Measurements from ENCODE around the gene NTRK2.

The NTRK2 gene

DNA sequence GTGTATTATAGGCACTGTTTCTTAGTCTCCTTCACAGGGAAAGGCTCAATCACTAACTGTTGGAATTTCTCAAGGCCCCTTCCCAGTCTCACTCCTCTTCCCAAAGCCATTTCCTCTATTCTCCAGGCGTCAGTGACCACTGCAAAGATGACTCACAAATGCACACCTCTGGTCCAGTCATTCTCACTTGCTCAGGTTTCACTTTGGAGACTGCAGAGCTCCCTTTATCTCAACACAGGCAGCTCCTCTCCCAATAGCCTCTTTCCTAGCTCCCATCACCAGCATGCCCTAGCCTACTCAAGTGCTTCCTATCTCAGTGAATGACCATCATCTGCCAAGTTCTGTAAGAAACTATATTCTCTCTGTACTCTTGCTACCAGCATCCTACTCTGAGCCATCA is 323.6 kb downstream of the NTRK2 start:
- DNase-seq: no peak

DNA sequence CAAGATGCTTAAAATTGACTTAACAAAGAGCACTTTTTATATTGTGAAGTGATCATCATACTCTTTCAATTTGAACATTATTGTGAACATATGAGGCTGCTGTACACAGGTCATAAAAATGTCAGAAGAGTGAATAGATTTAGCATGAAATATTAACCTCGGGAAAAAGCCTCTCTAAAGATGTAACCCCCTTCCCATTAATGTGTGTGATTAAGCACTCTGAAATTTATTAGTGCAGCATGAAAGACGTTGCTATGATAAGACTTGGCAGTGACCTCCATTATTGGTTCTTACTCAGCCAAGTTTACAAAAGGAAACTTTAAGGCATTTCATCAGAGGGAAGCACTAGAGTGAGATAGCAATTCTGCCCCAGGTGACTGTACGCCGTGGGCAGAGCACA is 326.5 kb downstream of the NTRK2 start:
- DNase-seq: no peak

DNA sequence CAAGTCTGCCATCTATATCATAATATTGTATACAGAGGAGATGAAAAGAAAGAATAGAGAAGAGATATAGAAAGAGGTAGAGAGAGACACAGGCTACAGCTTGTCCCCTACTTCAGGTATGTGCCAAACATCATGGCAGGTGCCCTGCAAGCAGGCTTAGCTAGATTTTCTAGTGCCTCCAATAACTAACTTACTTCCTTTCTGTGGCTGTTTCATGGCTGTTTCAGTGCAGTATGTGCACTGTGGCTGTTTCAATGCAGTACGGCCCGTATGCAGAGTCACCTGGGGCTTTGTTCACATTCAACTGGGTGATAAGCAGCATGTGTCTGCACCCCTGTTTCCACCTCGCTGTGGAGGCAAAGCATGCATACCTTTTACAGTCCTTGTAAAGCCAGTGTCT is 327.2 kb downstream of the NTRK2 start:
- DNase-seq: no peak

DNA sequence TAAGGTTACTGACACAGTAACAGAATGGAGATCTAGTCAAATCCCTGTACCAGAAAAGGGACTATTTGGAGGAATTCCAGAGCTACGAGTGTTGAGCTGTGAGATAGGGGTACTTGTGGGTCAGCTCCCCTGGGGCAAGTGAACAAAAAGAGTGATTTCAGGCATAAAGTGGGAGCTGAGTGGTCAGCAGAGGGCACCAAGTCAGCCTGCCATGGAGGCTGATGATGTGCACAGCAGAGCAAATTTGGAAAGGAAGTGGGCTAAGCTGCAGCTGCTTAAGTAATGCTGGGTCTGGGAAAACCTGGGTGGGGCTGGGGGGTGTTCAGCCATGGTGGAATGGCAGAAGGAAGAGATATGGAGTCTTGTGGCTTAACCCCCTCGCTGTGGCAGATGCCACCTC is 327.9 kb downstream of the NTRK2 start:
- DNase-seq: no peak

DNA sequence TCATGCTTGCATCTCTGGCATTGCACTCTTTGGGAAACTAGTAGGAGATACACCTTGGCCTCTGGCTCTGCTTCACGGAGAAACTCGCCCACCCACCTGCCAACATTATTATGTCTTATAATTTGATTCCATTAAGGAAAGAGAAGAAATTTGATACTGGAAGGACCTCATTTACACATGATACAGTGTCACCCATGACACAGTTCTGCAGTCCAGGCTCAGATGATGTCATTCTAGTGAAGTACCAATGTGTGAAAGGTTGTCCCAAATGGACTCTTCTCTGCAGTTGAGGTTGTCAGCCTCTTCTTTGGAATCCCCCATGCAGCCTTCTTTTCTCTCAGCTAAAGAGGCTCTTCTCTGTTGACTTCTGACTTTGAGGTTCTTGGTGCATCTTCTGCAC is 329.1 kb downstream of the NTRK2 start:
- no peak for DNase-seq

DNA sequence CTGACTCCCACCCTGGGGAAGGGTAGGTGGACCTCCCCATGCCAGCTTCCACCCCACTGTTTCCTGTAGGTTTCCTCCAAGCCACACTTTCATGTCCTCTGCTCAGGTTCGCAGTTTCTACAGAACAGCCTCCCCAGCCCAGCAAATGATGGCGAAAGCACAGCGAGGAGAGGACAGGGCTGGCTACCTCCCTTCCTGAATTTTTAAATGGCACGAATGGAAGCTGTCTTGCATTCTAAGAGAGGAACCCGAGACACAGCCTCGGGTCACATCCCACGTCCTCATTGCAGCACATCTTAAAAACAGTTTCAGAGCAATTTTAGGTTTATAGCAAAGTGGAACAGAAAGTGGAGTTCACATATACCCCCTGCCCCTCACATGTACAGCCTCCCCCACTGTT is 330.3 kb downstream of the NTRK2 start:
- no peak for DNase-seq

DNA sequence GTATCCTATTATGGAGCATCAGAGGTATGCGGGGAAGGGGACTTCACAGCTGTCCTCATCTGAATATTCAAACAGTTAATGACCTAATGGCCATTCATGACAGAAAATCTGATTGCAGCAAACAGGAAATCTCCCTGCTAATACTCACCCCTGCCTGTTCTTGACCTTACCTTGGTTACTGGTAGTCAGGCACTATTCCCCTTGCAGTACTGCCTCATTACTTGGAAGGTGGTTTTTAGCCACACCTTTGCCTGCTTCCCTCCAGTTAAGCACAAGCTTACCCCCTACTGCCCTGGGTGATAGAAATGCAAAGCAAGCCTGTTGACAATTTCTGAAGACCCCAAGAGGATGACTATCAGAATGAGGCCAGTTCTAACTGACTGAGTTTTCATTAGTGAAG is 332.4 kb downstream of the NTRK2 start:
- DNase-seq: no peak

DNA sequence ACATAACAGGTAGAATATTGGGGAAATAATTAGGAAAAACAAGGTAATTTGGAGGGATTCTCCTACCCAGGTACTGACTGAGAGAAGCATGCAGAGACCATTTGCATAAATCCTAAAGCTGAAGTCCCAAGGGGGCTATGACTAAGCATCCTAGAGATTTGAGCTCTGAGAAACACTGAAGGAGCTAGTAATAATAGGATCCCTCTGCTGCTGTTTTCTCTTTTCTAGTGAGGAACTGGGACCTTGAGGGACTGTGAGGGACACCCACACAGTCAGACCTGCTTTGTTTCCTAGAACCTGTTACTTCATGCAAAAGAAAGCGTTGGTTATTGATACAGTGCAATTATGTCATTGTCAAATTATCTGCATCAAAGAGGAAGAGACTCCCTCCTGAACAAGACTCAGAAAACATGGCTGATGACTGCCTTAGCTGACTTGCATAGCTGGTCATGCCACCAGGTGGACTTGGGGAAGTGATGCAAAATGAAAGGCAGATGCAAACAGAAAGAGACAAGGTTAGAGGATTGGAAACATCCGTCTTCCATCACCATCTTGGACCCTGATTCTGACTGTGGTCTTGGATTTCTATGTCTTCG is 335.4 kb downstream of the NTRK2 start:
- no peak for DNase-seq

DNA sequence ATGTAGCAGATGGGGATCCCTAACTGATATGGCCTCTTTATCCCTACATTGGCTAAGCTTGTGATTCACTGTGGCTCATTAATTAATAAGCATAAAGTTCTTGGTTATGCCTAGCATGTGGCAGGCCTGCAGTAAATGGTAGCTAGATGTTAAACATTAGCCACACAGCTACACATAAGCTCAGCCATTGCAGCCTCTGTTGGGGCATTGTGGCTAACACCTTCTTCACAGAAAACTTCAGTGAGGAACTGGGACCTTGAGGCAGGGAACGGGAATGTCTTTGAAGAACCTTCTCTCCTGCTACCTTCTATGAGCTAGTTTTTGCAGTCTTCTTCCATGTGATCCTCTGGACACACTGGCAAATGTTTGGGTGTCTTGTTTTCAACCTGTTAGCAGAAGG is 338.2 kb downstream of the NTRK2 start:
- DNase-seq: no peak

DNA sequence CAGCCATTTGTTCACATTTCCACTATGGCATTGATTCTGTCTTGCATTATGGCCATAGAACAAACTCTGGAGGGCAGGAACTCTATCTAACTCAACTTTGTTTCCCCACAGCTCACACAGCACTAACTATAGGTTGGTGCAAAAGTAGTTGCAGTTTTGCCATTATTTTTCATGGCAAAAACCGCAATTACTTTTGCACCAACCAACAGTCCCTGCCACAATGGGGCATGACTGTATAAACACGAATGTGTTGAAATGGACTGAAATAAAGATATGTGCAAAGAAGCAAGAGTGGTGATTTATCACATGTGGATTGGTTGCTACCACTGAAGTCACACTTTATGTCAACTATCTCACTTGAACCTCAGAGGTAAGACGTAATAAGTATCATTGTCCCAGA is 338.7 kb downstream of the NTRK2 start:
- no peak for DNase-seq

DNA sequence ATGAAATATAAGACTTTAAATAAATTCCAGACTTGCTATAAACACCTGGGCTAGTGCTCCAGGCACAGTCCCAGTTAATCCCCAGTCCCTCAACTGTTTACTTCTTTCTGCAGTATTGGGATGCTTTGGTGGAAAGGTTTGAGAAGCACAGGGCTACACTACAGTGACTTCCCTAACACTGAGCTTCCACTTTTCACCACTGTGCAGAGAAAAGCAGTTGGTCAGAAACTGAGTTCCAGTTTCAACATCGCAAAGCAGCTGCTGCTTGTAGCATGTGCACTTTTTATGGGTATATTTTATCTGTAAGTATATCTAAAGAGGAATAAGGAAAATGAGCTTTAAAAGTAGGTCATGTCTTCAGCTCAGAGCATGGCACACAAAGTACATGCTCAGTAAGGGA is 339.7 kb downstream of the NTRK2 start:
- no peak for DNase-seq

DNA sequence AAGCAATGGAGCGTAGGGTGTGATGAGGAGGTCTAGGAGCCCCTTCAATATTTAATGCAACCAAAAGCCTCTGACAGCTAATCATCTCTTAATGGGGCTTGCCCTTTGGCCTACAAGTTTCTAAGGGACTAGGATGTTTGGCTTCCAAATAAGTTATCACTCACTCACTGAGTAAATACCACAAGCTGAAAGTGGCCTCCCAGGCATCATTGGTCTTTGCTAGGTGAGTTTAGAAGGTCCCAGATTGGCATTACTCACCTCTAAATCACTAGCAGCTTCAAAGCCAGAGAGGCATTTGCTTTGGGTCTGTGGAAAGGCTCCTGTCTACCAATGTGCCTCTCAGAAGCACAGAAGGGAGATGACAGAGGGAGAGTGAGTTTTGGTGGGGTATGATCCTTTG is 344.2 kb downstream of the NTRK2 start:
- no peak for DNase-seq

DNA sequence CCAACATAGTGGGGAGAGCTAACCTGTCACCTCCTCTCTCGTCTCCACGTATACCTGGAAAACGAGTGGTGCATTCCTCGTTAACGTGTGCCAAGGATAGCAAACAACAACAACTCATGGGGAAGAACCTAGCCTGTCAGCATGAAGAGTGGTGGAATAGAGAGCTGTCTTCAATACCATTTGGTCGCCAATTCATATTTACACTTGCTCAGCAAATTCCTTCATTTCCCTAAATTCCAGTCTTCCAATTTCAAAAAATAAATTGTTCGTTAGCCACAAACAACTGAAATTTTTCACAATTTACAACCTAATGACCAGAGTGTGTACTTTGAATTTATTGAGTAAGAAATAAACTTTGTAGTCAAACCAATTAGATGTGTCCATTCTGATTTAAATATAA is 344.8 kb downstream of the NTRK2 start:
- DNase-seq: no peak

DNA sequence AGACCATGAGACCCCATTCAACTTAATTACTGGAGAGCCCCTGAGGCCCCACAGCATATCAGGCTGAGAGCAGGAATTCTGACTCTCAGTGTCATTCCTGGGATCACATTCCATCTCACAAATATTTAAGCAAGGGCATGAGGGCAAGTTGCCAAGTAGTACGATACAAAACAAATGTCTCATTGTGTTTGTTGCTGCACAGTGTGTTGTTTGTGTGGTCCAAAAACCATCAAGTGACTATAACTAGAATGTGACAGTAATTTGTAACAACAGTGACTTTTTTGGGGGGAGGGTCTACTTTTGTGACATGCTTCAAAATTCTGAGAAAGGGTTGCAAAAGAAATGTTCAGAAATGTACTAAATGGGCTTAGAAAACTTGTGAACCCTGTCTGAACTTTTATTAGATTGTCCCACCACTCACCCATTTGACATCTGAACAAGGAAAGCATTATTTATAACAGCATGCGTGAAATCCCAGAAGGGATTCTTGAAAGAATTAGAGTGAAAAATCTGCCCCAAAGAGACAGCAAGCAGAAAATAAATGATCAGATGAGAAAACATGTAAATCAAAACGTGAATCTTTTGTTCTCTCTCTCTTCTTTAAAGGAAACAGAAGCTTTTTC is 347.0 kb downstream of the NTRK2 start:
- DNase-seq: no peak

DNA sequence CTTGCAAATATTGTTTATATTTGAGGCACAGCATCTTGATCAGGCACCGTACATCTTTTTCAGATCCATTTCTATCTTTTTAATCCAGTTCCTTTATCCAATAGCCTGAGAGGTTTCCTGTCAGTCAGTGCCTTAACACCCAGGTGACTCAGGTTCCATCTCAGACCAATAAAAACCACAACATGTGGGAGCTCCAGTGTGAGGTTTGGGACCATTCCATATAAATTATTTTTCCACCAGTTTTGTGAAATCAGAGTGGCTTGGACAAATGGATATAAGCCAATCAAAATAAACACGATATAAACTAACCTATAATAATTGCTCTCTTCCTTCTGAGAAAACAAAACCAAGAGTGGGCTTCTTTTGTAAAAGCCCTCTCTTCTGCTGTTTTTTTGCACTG is 351.3 kb downstream of the NTRK2 start:
- no peak for DNase-seq

DNA sequence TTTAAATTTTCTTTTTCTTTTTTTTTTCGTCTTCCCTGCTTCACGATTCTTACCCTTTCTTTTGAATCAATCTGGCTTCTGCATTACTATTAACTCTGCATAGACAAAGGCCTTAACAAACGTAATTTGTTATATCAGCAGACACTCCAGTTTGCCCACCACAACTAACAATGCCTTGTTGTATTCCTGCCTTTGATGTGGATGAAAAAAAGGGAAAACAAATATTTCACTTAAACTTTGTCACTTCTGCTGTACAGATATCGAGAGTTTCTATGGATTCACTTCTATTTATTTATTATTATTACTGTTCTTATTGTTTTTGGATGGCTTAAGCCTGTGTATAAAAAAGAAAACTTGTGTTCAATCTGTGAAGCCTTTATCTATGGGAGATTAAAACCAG is 352.2 kb downstream of the NTRK2 start:
- no peak for DNase-seq

DNA sequence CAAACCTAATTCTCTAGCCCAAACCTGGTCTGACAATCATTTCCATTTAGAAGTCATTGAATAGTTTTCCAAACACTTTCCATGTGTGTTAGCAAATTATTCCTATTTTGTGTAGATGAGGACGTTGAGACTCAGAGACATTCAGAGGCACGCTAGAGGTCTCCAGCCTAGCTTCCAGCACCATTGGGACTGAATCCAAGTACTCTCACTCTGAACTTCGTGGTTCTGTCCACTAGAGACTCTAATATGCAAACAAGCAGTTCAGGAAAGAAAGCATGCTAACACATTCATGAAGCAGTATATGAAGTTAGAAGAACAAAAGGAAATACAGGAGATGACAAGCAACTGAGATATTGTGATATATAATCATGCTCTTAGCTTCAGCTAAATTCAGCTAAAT is 354.8 kb downstream of the NTRK2 start:
- DNase-seq: no peak

DNA sequence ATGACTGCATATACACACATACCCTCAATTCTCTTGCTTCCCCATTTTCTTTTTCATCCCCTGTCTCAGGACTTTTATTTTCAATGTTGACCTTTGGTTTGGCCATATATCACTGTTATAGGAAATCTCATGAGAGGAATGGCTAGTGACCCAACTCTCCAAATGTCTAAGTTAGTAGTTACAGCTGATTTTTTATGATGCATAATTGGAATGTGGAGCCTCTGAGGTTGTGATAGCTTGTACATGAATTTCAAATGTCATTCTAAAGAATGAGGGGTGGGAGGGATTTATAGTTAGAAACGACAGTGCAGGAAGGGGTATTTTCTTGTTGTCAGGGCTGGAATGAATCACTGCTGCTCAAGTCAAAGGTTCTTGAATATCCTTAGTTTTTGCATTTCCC is 356.1 kb downstream of the NTRK2 start:
- DNase-seq: no peak

DNA sequence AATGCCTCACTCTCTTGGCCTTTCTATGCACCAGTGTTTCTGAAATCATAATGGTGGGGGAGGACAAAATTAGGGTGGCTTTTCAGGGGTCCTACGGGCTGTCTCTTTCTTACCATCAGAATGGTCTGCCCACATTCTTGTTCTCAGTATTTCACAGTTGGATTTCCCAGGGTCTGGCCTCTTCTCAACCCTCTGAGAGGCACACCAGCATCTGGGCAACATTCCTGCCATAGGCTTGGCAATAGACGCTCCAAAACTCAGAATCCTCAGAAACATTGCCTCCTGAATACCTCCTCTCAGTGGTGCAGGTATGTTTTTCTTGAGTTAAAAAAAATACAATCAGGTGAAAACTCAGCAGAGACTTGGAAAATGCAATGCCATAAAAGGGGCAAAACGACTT is 358.3 kb downstream of the NTRK2 start:
- no peak for DNase-seq

DNA sequence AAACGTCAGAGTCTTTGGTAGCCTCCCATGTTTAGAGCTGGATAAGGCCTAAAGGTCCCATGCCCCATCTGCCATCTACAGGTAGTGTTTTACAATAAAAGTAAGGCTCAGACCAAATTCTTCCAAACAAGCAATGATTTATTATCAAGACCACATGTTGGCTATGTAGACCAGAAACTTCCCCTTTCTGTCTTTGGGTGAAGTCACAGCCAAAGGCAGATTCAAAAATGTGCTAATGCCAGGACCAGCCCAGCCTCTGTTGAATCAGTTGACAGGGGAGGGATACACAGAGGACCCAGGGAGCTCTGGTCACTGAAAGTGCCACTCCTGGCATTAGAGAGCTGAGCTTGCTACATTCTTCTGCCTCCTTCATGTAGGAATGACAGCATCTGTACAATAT is 360.8 kb downstream of the NTRK2 start:
- no peak for DNase-seq

DNA sequence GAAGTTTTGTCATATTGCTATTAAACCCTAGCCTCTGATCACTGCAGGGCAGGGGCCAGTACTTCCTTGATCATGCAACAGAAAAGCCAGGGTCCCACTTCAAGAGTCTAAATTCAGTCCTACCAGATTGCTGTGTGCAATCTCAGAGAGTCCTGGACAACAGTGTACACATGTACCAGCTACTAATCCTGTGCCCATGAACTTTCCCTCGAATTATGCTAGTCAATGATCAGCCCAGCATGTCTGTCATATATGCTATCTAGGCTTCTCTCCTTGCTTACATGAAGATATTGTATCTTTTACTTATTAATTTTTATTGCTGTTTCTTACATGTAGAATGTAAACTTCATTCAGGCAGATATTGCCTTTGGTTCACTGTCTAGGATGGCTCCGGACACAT is 367.0 kb downstream of the NTRK2 start:
- no peak for DNase-seq

DNA sequence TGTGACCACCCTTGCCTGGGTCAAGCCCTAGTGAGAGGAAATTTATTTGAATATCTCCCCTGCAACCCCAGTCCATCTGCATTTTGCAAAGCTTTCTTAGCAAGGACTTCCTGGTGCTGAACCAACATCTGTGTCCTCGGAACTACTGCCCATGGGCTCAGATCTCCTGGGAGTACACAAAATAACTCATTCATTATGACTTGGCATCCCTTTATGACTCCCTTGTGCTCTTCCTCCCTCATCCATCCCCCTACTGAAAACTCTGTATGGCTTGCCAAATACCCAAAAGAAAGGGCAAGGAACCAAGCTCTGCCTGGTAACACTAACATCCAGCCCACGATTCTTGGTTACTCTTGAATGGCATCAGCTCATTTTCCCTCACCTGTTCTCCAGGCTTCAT is 368.5 kb downstream of the NTRK2 start:
- DNase-seq: no peak

DNA sequence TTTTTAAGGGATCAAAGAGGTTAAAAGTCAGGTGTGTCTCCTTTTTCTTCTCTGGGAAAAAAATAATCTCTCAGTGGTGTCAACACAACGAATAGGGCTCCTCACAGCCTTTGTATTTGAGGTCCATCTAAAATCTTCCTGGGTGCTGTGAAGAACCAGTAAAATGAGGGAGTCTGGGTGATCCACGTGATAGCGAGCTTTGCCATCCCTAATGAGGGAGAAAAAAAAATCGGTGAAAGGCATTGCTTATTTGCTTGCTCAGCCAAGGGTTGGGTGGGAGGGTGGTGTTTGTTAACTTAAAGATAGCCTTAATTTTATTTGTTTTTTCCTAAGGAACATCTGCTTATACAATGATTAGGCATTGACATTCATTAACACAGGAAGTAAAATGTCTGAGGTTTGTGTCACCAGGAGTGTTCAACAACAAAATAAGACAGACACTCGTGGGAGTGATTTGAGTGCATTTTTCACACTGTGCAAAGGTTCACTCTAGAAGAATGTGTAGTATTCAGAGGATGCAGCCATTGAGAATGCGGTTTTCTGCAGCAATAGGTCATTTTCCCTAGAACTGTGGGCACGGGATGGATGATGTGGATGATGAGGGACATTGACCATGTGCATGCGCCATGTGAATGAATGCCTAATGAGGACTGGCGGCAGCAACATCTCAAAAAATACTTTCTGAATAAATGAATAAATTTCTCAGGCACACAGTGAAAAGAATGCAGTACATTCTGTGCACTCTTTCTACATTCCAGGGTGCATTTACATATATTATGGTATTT is 369.5 kb downstream of the NTRK2 start:
- DNase-seq: no peak

DNA sequence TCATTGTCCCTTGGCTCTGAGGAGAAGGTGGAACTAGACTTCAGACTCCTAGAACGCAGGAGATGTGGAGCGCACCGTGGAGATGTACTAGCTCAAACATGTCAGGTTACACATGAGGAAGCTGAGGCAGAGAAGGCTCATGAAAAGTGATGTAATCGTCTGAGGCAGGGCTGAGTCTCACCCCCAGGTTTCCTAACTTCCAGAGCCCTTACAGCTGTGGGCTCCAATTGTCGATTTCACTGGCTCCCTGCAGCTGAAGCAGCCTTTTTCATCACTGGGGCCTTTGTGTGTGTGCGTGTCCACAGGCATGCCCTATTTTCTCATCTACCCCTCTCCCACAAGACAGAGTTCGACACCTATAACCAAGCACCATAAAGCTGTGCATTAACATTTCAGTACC is 370.6 kb downstream of the NTRK2 start:
- no peak for DNase-seq
